Fibroblast of lung (primary cell): Measurements from ENCODE around the gene SLC4A8. TPM values are rescaled to one million over a fixed set of nuclear protein-coding genes. Genes with fewer than 3 reads are reported as not detected.
A peak's percentile ranks its signal among the peaks of the same experiment; 100 is the strongest.

ENCODE experiments used
- DNase-seq, 2 donors: peaks; one replicate each; pipeline versions ENCODE4 v3.0.0 to v3.0.0-alpha.2; 2010; ENCODE audit warnings: low read depth in 2 of 2
- H2AFZ ChIP-seq: 2 replicates; pipeline ENCODE4 v1.5.1; 2012; ENCODE audit warnings: low read length, control low read depth, inconsistent platforms
- H3K27ac ChIP-seq: 2 replicates; pipeline ENCODE4 v1.5.1; 2011; ENCODE audit warnings: low read length, control low read depth; ENCODE audit not compliant: insufficient read depth
- H3K27me3 ChIP-seq: 2 replicates; pipeline ENCODE4 v1.5.1; 2011; ENCODE audit warnings: mild to moderate bottlenecking, low read length; ENCODE audit not compliant: control insufficient read depth, insufficient read depth
- H3K36me3 ChIP-seq: 2 replicates; pipeline ENCODE4 v1.5.1; 2011; ENCODE audit warnings: low read length; ENCODE audit not compliant: control insufficient read depth, insufficient read depth
- H3K4me1 ChIP-seq: 2 replicates; pipeline ENCODE4 v1.5.1; 2011; ENCODE audit warnings: low read length; ENCODE audit not compliant: control insufficient read depth, insufficient read depth; ENCODE audit errors: extremely low read depth
- H3K4me2 ChIP-seq: 2 replicates; pipeline ENCODE4 v1.5.1; 2011; ENCODE audit warnings: low read length, control low read depth; ENCODE audit not compliant: insufficient read depth; ENCODE audit errors: extremely low read depth
- H3K4me3 ChIP-seq, 4 experiments: fragments of 200-600 bp in 1 of 4; sonication (generic) in 1 of 4; replicated peaks in 1 of 4; 2 replicates each; pipeline ENCODE4 v1.5.1; 2011 to 2016; ENCODE audit warnings: low read length in 4 of 4, low read depth in 3 of 4, mild to moderate bottlenecking in 3 of 4, control low read depth in 2 of 4, inconsistent platforms in 1 of 4, mixed read lengths in 1 of 4; ENCODE audit not compliant: insufficient read depth in 1 of 4; ENCODE audit errors: control extremely low read depth in 1 of 4
- H3K79me2 ChIP-seq: 2 replicates; pipeline ENCODE4 v1.5.1; 2012; ENCODE audit warnings: mild to moderate bottlenecking, low read length, inconsistent platforms; ENCODE audit not compliant: control insufficient read depth, insufficient read depth
- H3K9ac ChIP-seq: 2 replicates; pipeline ENCODE4 v1.5.1; 2011; ENCODE audit warnings: mild to moderate bottlenecking, low read length, control low read depth; ENCODE audit not compliant: insufficient read depth
- H3K9me3 ChIP-seq: 2 replicates; pipeline ENCODE4 v1.5.1; 2012; ENCODE audit warnings: low read depth, low read length; ENCODE audit not compliant: control insufficient read depth, insufficient read depth
- H4K20me1 ChIP-seq: 2 replicates; pipeline ENCODE4 v1.5.1; 2011; ENCODE audit warnings: low read length; ENCODE audit not compliant: control insufficient read depth, insufficient read depth; ENCODE audit errors: extremely low read depth
- CTCF ChIP-seq, 2 donors: IDR thresholded peaks in 1 of 2; conservative IDR thresholded peaks in 1 of 2; 1 replicate in 1 of 2; 2 replicates in 1 of 2; pipeline ENCODE4 v1.5.1; 2011 to 2012; ENCODE audit warnings: low read length in 2 of 2, control low read depth in 1 of 2, inconsistent platforms in 1 of 2, low read depth in 1 of 2, mild to moderate bottlenecking in 1 of 2
- EZH2 ChIP-seq: IDR thresholded peaks from 2 replicates; pipeline ENCODE4 v1.5.1; 2012; ENCODE audit warnings: low read length, control low read depth, mild to moderate bottlenecking; ENCODE audit errors: missing control alignments
- polyA plus RNA-seq, 2 donors: library from polyadenylated mRNA; depleted of rRNA in 1 of 2; stranded (reverse) in 1 of 2; unstranded in 1 of 2; fragments of >200 nt; gene quantifications; 2 replicates each; pipeline ENCODE4 v1.2.1, GENCODE V29; 2011 to 2012; ENCODE audit warnings: missing spikeins in 1 of 2
- total RNA-seq: library from RNA; depleted of rRNA; stranded (reverse); fragments of >200 nt; gene quantifications from 2 replicates; pipeline ENCODE4 v1.2.1, GENCODE V29; 2014

The SLC4A8 gene
- total and polyA plus RNA-seq, 2 donors (not counting 1 experiment from before 2014, with no cell fraction given): 4.9 to 7.3 TPM

GRCh38 chr12:51522696-51523095 lies 98.1 kb downstream of the SLC4A8 start:
- no peak overlapping the region for H3K4me3 ChIP-seq
- no peaks in the 10 kb centered on the region for H3K27me3 ChIP-seq
- H3K4me2 ChIP-seq: no peak overlapping the region
- H4K20me1 ChIP-seq: no peaks in the 10 kb centered on the region
- H3K79me2 ChIP-seq: no peaks in the 10 kb centered on the region
- no peak for TF ChIP-seq CTCF (conservative IDR thresholded peaks at IDR 0.05 in 1 of 2, IDR thresholded peaks at IDR 0.05 in 1 of 2; ENCODE audit: low read depth in 1 of 2, low read length in 2 of 2)
- no peak for TF ChIP-seq EZH2
- no peak for DNase-seq
- no peak overlapping the region for H3K9ac ChIP-seq
- no peak overlapping the region for H3K27ac ChIP-seq
- no peaks in the 10 kb centered on the region for H3K4me1 ChIP-seq
- no peaks in the 10 kb centered on the region for H3K36me3 ChIP-seq
- no peak overlapping the region for H2AFZ ChIP-seq
- H3K9me3 ChIP-seq: no peaks in the 10 kb centered on the region

GRCh38 chr12:51524386-51524901 lies 99.8 kb downstream of the SLC4A8 start:
- H3K27ac ChIP-seq: no peak overlapping the region
- no peaks in the 10 kb centered on the region for H3K27me3 ChIP-seq
- no peak overlapping the region for H2AFZ ChIP-seq
- H3K4me2 ChIP-seq: no peak overlapping the region
- no peaks in the 10 kb centered on the region for H3K9me3 ChIP-seq
- H3K4me1 ChIP-seq: no peaks in the 10 kb centered on the region
- DNase-seq: peak in 1 of 2 donors; percentile 8
- H4K20me1 ChIP-seq: no peaks in the 10 kb centered on the region
- no peak overlapping the region for H3K4me3 ChIP-seq
- H3K79me2 ChIP-seq: no peaks in the 10 kb centered on the region
- TF ChIP-seq EZH2 (no peak), CTCF (conservative IDR thresholded peaks at IDR 0.05 in 1 of 2, IDR thresholded peaks at IDR 0.05 in 1 of 2; ENCODE audit: low read depth in 1 of 2, low read length in 2 of 2) (no peak)
- no peak overlapping the region for H3K9ac ChIP-seq
- no peaks in the 10 kb centered on the region for H3K36me3 ChIP-seq

GRCh38 chr12:51525518-51525917 lies 100.9 kb downstream of the SLC4A8 start:
- Histone ChIP-seq H3K4me3 (no peak overlapping the region), H2AFZ (no peak overlapping the region), H3K27me3 (no peaks in the 10 kb centered on the region), H3K27ac (no peak overlapping the region), H4K20me1 (no peaks in the 10 kb centered on the region), H3K4me2 (no peak overlapping the region), H3K36me3 (no peaks in the 10 kb centered on the region), H3K9me3 (no peaks in the 10 kb centered on the region), H3K79me2 (no peaks in the 10 kb centered on the region), H3K9ac (no peak overlapping the region), H3K4me1 (no peaks in the 10 kb centered on the region)
- no peak for TF ChIP-seq CTCF (conservative IDR thresholded peaks at IDR 0.05 in 1 of 2, IDR thresholded peaks at IDR 0.05 in 1 of 2; ENCODE audit: low read depth in 1 of 2, low read length in 2 of 2)
- TF ChIP-seq EZH2: no peak
- DNase-seq: no peak
